Adrenal gland (tissue), 12 donors: ENCODE results near the gene MSANTD2. TPM values are rescaled to one million over a fixed set of nuclear protein-coding genes. Genes with fewer than 3 reads are reported as not detected.

ENCODE experiments used
- DNase-seq, 7 donors: peaks; one replicate each; pipeline ENCODE4 v3.0.0-alpha.2; 2019 to 2020
- H3K27ac ChIP-seq, 5 donors: fragments of 200-600 bp; sonication (generic) in 4 of 5; 1 replicate in 3 of 5; 2 replicates in 2 of 5; pipeline versions ENCODE4 v1.5.1 to v1.8.0; 2016 to 2020; ENCODE audit warnings: mild to moderate bottlenecking in 1 of 5
- H3K27me3 ChIP-seq: fragments of 200-600 bp; 2 replicates; pipeline ENCODE4 v1.8.0; 2021
- H3K36me3 ChIP-seq, 2 donors: fragments of 200-600 bp; replicated peaks in 1 of 2; 1 replicate in 1 of 2; 2 replicates in 1 of 2; pipeline versions ENCODE4 v1.5.1 to v1.8.0; 2018 to 2022
- H3K4me1 ChIP-seq, 2 donors: fragments of 200-600 bp; replicated peaks in 1 of 2; 1 replicate in 1 of 2; 2 replicates in 1 of 2; pipeline versions ENCODE4 v1.5.1 to v1.8.0; 2018 to 2021
- H3K4me3 ChIP-seq, 4 donors: fragments of 200-600 bp; sonication (generic) in 3 of 4; one replicate each; pipeline ENCODE4 v1.5.1; 2016 to 2018
- H3K9me3 ChIP-seq, 3 donors: fragments of 200-600 bp; sonication (generic) in 1 of 3; replicated peaks in 1 of 3; 1 replicate in 2 of 3; 2 replicates in 1 of 3; pipeline versions ENCODE4 v1.5.1 to v1.8.0; 2016 to 2021
- POLR2A ChIP-seq, 2 donors: fragments of 450-650 bp; IDR thresholded peaks; one replicate each; pipeline ENCODE4 v1.6.1; 2017; ENCODE audit warnings: antibody characterized with exemption in 2 of 2, mild to moderate bottlenecking in 2 of 2, moderate library complexity in 1 of 2
- WGBS, 4 donors: extraction: QIAGEN DNeasy Blood & Tissue Kit in 2 of 4; methylation state at CpG; one replicate each; pipeline versions ENCODE4 v1.1.5 to v1.1.7; 2013 to 2017; 5-methylcytosine and 5-hydroxymethylcytosine counted together
- intact Hi-C, 2 donors: fragments of 100-400 bp; cut with DNase I; formaldehyde crosslinking; loops; one replicate each; pipeline versions ENCODE4 v1.14.1 to v1.15.0; 2022 to 2023
- polyA plus RNA-seq, 3 donors: library from polyadenylated mRNA; stranded (reverse); fragments of 200-250 nt in 2 of 3; fragments of 350-450 nt in 1 of 3; fragmentation: Illumina TruSeq in 1 of 3; extraction: RNeasy Lipid Tissue Mini Kit (QIAGEN cat#74804) in 1 of 3; gene quantifications; one replicate each; pipeline ENCODE4 v1.2.3, GENCODE V29; 2013 to 2014
- total RNA-seq, 9 donors: library from RNA; depleted of rRNA in 4 of 9; stranded (reverse); fragments of >200 nt in 4 of 9; fragments of 120-200 nt in 1 of 9; fragmentation: NEBNext Ultra II Directional in 1 of 9; extraction: Animal tissue kit (Norgen Biotek cat#: 25700) in 1 of 9; gene quantifications; one replicate each; pipeline versions ENCODE4 v1.1.0 to v1.2.4, GENCODE V29; 2013 to 2023
- TF ChIP-seq, protein P1 (sequence below), 6 experiments: fragments of 450-650 bp in 4 of 6; fragments of 200-600 bp in 2 of 6; sonication (generic) in 1 of 6; IDR thresholded peaks; 1 replicate in 5 of 6; 2 replicates in 1 of 6; pipeline versions ENCODE4 v1.5.1 to v1.8.0; 2016 to 2021; ENCODE audit warnings: antibody characterized with exemption in 6 of 6, mild to moderate bottlenecking in 2 of 6, moderate library complexity in 1 of 6
- donor health status: healthy with polysubstance abuse.
- donor health status: Bipolar disorder and iron deficiency.
- donor health status: DM: yes; HTN: yes; CAD: no.
- donor health status: DM: no; HTN: no; CAD: no.
- donor health status: DM: no; HTN: no; CAD: no.
- donor health status: DM: yes; HTN: yes; CAD: no.

Gene MSANTD2
- total and polyA plus RNA-seq, 12 donors = 4.4 to 16.8 (median 9.7) TPM

DNA sequence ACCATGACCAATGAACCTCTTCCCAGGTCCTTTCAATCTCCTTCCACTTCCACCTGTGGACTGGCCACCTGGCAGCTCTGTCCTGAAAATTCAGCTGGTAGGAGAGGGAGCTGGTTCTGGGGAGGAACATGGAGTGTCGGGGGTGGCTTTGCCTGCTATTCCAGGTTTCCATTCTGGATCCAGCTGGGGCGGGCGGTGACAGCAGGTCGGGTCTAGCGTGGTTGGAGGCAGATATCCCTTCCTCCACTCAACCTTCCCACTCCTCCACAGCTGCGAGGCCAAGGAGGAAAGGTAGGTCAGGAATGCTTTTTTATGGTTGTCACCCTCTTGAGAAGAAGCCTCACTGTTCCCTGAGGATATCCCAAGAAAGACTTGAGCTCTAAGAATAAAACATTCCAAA is 57.2 kb downstream of the MSANTD2 start:
- intact Hi-C loops = no loop called here
- Histone ChIP-seq H3K36me3 (no peaks in the 10 kb centered on the region), H3K27me3 (peaks cover 44% of the 10 kb centered on the region), H3K4me1 (peaks cover 14 to 30% of the 10 kb centered on the region in 2 donors), H3K27ac (no peak overlapping the region), H3K9me3 (no peaks in the 10 kb centered on the region), H3K4me3 (no peak overlapping the region)
- WGBS, 4 donors = 47 to 62% (median 57%) methylated on average over 6 of the region's 6 CpGs
- no peak for TF ChIP-seq POLR2A (IDR thresholded peaks at IDR 0.05)
- TF ChIP-seq, protein P1, sequence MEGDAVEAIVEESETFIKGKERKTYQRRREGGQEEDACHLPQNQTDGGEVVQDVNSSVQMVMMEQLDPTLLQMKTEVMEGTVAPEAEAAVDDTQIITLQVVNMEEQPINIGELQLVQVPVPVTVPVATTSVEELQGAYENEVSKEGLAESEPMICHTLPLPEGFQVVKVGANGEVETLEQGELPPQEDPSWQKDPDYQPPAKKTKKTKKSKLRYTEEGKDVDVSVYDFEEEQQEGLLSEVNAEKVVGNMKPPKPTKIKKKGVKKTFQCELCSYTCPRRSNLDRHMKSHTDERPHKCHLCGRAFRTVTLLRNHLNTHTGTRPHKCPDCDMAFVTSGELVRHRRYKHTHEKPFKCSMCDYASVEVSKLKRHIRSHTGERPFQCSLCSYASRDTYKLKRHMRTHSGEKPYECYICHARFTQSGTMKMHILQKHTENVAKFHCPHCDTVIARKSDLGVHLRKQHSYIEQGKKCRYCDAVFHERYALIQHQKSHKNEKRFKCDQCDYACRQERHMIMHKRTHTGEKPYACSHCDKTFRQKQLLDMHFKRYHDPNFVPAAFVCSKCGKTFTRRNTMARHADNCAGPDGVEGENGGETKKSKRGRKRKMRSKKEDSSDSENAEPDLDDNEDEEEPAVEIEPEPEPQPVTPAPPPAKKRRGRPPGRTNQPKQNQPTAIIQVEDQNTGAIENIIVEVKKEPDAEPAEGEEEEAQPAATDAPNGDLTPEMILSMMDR (IDR thresholded peaks at IDR 0.05) = no peak
- no peak for DNase-seq

DNA sequence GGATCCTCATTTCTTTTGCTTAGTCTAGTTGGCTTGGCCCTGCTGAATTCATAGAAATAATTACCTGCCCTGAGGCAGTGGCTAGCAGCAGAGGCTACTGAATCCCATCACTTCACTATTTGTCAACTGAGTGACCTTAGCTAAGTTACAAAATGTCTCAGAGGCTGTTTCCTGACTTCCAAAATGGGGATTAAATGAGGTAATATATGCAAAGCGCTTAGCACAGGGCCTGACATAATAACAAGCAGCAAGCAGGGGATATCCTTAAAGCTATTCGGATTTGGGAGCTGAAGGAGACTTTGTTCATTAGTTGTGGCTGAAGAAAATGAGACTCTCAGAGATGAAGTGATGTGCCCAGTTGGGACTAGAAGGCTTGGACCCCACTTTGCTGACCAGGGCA is 57.7 kb downstream of the MSANTD2 start:
- Histone ChIP-seq H3K36me3 (no peaks in the 10 kb centered on the region), H3K4me1 (peaks cover 14 to 30% of the 10 kb centered on the region in 2 donors), H3K4me3 (no peak overlapping the region), H3K27me3 (peaks cover 44% of the 10 kb centered on the region), H3K27ac (no peak overlapping the region), H3K9me3 (no peaks in the 10 kb centered on the region)
- no peak for DNase-seq
- 61 to 78% (median 65%) methylated on average over 2 of the region's 2 CpGs for WGBS, 4 donors
- no peak for TF ChIP-seq POLR2A (IDR thresholded peaks at IDR 0.05)
- TF ChIP-seq, protein P1 (IDR thresholded peaks at IDR 0.05) = no peak
- intact Hi-C loops = no loop called here

DNA sequence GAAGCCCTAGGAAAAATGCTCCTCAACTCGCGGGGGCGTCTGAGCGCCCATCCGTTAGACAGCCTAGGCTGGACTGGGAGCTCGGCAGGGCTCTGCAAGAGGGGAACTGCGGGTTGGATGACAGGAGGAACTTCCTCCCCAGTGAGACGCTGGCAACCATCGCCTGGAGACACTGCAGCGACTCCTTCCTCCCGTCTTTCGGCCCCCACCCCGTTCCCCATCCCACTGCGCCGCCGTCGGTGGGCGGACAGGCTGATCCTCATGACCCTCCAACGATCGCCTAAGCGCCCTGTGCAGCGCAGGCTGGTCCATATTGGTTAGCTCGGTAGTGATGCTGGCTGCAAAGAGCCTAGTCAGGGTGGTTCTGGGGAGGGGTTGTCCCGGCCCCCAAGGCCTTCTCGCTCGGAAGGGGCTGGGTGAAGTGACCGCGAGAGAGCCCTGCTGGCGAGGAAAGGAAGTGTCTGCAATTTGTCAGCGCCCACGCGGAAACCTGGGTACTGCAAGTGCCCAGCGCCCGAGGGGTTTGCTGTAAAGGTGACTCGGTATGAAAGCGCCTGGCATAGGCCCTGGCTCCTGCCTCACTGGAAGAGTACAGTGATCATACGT is 59.8 kb downstream of the MSANTD2 start:
- peaks cover 34% of the 10 kb centered on the region for H3K27me3 ChIP-seq
- intact Hi-C loops = no loop called here
- peak in 1 of 7 donors; percentile 64 for DNase-seq

DNA sequence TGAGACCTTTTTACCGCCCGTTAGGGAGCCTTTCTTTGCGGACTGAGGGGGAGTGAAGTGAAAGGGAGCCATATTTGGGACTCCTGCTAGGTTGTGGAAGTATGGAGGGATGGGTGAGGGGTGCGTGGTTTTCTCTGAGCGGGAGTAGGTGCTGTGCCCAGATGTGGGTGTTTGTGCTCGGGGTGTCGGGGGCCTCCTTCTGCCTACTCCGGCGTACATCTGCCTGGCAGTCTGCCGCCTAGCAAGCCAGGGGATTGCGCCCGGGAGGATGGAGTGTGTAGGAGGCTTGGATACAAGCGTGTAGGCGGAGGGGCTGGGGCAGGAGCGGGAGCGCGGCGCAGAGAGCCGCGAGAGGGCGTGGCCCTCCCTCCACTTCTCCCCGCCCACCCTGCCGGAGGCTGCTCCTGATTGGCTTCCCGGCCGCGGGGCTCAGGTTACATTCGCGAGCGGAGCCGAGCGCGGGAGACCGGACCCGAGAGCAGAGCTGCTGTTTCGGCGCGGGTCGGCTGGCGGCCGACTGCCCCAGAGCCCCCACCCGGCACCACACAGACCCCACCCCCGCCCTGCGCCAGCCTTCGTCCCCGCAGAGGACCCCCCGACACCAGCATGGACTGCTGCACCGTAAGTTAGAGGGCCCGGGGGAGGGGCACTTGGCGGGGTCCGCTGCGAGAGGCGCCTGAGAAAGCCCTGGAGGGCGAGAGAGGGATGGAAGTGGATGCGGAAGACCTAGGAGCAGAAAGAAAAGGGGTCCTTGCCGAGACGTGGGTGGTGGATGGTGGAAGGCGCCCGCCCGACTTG is 60.5 kb downstream of the MSANTD2 start, which contains the start of gene NRGN:
TSS of gene NRGN (plus strand) at position 464 of the 798 bp plus-strand sequence. CDS start at position 607, 143 bp downstream.
- DNase-seq = peak; percentile 88 to 95 (median 92)
- intact Hi-C loops = no loop called here
- Histone ChIP-seq H3K9me3 (no peaks in the 10 kb centered on the region), H3K4me1 (peaks cover 5 to 17% of the 10 kb centered on the region in 2 donors), H3K27ac (no peak within 1 kb of the TSS), H3K27me3 (peaks cover 30% of the 10 kb centered on the region), H3K4me3 (peak within 1 kb of the TSS in 2 of 4 donors; percentile 18 to 40), H3K36me3 (no peaks in the 10 kb centered on the region)
- WGBS, 4 donors = 0 to 1% (median 1%) methylated on average over 16 to 59 of the region's 59 CpGs
- TF ChIP-seq, protein P1 (IDR thresholded peaks at IDR 0.05) = no peak
- TF ChIP-seq POLR2A (IDR thresholded peaks at IDR 0.05) = no peak

More for the DNA sequence above, 59.8 kb downstream of the MSANTD2 start:
- peaks cover 5 to 18% of the 10 kb centered on the region in 2 donors for H3K4me1 ChIP-seq
- TF ChIP-seq, protein P1 (IDR thresholded peaks at IDR 0.05) = peak in 5 of 6 experiments; percentile 14 to 49 (median 29)
- TF ChIP-seq POLR2A (IDR thresholded peaks at IDR 0.05) = no peak
- H3K9me3 ChIP-seq = no peaks in the 10 kb centered on the region
- WGBS, 4 donors = 2 to 4% (median 3%) methylated on average over 16 to 37 of the region's 37 CpGs
- H3K36me3 ChIP-seq = no peaks in the 10 kb centered on the region
- no peak overlapping the region for H3K27ac ChIP-seq
- peak overlapping the region in 2 of 4 donors; percentile 18 to 40 for H3K4me3 ChIP-seq
